Measurements from ENCODE around the gene IZUMO1.

Gene IZUMO1

GRCh38 chr19:48756686-48757085 is 10.0 kb upstream of the IZUMO1 start:
- no peak for DNase-seq

- DNase-seq = no peak
Measured at GRCh38 chr19:48756212-48756611, 9.5 kb upstream of the IZUMO1 start.

- DNase-seq = no peak
Measured at GRCh38 chr19:48755787-48756186, 9.1 kb upstream of the IZUMO1 start.

- DNase-seq = no peak
Measured at GRCh38 chr19:48755084-48755641, 8.5 kb upstream of the IZUMO1 start, which contains the start of gene FGF21. TSS of gene FGF21 (plus strand) at chr19:48755524. CDS start at chr19:48756237, 713 bp downstream.

- peak; percentile 44 for DNase-seq
Measured at GRCh38 chr19:48752496-48753365, 6.0 kb upstream of the IZUMO1 start, which contains the start of gene FUT1. TSS of gene FUT1 (minus strand) at chr19:48752641. CDS start at chr19:48751281, 1,360 bp downstream.

GRCh38 chr19:48751845-48752495 is 5.3 kb upstream of the IZUMO1 start:
- DNase-seq = no peak

GRCh38 chr19:48750771-48751504 is 4.2 kb upstream of the IZUMO1 start:
- no peak for DNase-seq

GRCh38 chr19:48750351-48750750 is 3.6 kb upstream of the IZUMO1 start:
- no peak for DNase-seq

- DNase-seq = no peak
Measured at GRCh38 chr19:48749571-48750198, 3.0 kb upstream of the IZUMO1 start.

- no peak for DNase-seq
Measured at GRCh38 chr19:48746110-48746509, 599 bp downstream of the IZUMO1 start.

- DNase-seq = peak; percentile 72
Measured at GRCh38 chr19:48745208-48745995, 1.3 kb downstream of the IZUMO1 start.

GRCh38 chr19:48742096-48742495 is 4.6 kb downstream of the IZUMO1 start:
- DNase-seq = no peak

GRCh38 chr19:48741129-48741999 is 5.3 kb downstream of the IZUMO1 start:
- DNase-seq = peak; percentile 68

GRCh38 chr19:48740164-48740972 is 6.3 kb downstream of the IZUMO1 start, which contains the start of gene RASIP1:
TSS of gene RASIP1 (minus strand) at chr19:48740610. CDS start at chr19:48740282, 328 bp downstream.
- no peak for DNase-seq

- DNase-seq = no peak
Measured at GRCh38 chr19:48739404-48740163, 7.1 kb downstream of the IZUMO1 start.

- peak; percentile 97 for DNase-seq
Measured at GRCh38 chr19:48738557-48739403, 7.9 kb downstream of the IZUMO1 start.

- DNase-seq = no peak
Measured at GRCh38 chr19:48737360-48737998, 9.2 kb downstream of the IZUMO1 start.

Data from activated CD4-positive, alpha-beta T cell treated with anti-CD3 and anti-CD28 coated beads for 48 hours (primary cell).